AG10803 (cell line): ENCODE results near the gene CDS2.

Experiments
- DNase-seq: peaks from one replicate; pipeline ENCODE4 v3.0.0; 2010; ENCODE audit warnings: low read depth
- H3K4me3 ChIP-seq: 2 replicates; pipeline ENCODE4 v1.5.1; 2011; ENCODE audit warnings: mild to moderate bottlenecking, low read length, control low read depth
- TF ChIP-seq, protein P1 (sequence below): conservative IDR thresholded peaks from 2 replicates; pipeline ENCODE4 v1.5.1; 2011; ENCODE audit warnings: mild to moderate bottlenecking, low read length, control low read depth, inconsistent platforms

The CDS2 gene

GRCh38 chr20:5146099-5146668, 19.4 kb downstream of the CDS2 start:
- TF ChIP-seq, protein P1, sequence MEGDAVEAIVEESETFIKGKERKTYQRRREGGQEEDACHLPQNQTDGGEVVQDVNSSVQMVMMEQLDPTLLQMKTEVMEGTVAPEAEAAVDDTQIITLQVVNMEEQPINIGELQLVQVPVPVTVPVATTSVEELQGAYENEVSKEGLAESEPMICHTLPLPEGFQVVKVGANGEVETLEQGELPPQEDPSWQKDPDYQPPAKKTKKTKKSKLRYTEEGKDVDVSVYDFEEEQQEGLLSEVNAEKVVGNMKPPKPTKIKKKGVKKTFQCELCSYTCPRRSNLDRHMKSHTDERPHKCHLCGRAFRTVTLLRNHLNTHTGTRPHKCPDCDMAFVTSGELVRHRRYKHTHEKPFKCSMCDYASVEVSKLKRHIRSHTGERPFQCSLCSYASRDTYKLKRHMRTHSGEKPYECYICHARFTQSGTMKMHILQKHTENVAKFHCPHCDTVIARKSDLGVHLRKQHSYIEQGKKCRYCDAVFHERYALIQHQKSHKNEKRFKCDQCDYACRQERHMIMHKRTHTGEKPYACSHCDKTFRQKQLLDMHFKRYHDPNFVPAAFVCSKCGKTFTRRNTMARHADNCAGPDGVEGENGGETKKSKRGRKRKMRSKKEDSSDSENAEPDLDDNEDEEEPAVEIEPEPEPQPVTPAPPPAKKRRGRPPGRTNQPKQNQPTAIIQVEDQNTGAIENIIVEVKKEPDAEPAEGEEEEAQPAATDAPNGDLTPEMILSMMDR: no peak
- H3K4me3 ChIP-seq: no peak overlapping the region
- no peak for DNase-seq

- no peak overlapping the region for H3K4me3 ChIP-seq
- no peak for DNase-seq
- TF ChIP-seq, protein P1: no peak
Measured at GRCh38 chr20:5146871-5147592, 20.2 kb downstream of the CDS2 start.

GRCh38 chr20:5148581-5148980, 21.8 kb downstream of the CDS2 start:
- H3K4me3 ChIP-seq: no peak overlapping the region
- TF ChIP-seq, protein P1: no peak
- no peak for DNase-seq

DNA sequence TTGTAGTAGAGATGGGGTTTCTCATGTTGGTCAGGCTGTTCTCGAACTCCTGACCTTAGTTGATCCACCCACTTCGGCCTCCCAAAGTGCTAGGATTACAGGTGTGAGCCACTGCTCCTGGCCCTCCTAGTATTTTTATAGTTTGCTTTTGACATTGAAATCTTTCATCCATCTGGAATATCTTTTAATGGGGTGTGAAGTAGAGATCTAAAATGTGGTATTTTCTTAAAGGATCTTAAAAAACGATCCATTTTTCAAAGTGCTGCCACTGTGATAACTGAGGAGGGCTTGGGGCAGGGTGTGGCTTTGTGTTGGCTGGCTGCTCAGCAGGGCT, 23.1 kb downstream of the CDS2 start:
- no peak overlapping the region for H3K4me3 ChIP-seq
- DNase-seq: no peak
- TF ChIP-seq, protein P1: no peak

DNA sequence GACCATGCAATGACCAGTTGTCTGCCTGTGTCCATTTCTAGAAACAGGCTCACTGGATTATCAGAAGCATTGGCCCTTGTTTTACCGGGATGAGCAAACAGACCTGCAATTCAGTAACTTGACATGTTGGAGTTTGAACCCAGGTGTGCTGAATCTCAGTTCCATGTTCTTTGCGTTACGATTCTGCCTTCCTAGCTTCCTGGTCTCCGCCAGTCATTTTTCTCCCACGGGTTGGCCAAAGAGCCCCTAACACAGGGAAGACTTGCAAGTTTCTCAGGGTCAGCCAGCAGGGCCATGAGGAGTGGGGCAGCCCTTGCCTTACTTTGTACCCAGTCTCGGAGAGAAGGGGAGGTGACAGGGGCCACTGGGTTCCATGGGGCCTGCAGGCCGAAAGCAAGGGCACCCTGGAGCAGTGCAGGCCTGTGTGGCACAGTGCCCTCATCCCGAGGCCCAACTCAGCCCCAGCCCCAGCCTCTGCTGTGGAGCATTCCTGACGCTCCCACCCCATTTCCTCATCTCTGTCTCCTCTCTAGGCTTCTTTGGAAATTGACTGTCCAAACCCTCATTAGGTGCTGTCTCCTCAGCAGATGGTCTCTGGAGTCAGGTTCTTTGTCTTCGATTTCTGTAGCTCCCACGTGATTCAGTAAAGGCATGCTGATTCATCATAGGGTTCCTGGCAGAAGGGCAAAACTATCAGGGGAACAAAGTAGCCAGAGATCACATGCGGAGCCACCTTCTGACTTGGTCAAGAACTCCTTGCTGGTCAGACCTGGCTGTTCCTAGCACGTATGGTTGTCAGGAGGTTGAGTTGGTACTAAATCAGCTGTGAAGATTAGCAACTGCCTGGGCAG, 23.6 kb downstream of the CDS2 start:
- TF ChIP-seq, protein P1: no peak
- DNase-seq: no peak
- no peak overlapping the region for H3K4me3 ChIP-seq

DNA sequence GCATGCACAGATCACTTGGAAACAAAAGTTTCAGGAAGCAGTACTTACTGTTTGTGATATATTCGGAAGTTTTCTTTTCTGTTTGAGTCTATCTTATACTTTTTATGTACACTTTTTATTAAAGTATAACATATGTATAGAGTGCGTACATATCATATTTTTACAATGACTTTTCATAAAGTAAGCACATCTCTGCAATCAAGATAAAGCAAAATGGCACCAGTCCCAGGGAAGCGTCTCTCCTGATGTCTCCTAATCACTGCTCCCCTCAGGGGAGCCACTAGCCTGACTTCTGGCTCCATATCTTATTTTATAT, 26.3 kb downstream of the CDS2 start:
- H3K4me3 ChIP-seq: no peak overlapping the region
- TF ChIP-seq, protein P1: no peak
- no peak for DNase-seq
